ENCODE measurements around the gene ABCA8.
"Not testable (repeated sequence)": the region's sequence is repeated elsewhere in the genome, so short reads cannot be mapped to it uniquely, and the experiment has no call there.

The ABCA8 gene, protein sequence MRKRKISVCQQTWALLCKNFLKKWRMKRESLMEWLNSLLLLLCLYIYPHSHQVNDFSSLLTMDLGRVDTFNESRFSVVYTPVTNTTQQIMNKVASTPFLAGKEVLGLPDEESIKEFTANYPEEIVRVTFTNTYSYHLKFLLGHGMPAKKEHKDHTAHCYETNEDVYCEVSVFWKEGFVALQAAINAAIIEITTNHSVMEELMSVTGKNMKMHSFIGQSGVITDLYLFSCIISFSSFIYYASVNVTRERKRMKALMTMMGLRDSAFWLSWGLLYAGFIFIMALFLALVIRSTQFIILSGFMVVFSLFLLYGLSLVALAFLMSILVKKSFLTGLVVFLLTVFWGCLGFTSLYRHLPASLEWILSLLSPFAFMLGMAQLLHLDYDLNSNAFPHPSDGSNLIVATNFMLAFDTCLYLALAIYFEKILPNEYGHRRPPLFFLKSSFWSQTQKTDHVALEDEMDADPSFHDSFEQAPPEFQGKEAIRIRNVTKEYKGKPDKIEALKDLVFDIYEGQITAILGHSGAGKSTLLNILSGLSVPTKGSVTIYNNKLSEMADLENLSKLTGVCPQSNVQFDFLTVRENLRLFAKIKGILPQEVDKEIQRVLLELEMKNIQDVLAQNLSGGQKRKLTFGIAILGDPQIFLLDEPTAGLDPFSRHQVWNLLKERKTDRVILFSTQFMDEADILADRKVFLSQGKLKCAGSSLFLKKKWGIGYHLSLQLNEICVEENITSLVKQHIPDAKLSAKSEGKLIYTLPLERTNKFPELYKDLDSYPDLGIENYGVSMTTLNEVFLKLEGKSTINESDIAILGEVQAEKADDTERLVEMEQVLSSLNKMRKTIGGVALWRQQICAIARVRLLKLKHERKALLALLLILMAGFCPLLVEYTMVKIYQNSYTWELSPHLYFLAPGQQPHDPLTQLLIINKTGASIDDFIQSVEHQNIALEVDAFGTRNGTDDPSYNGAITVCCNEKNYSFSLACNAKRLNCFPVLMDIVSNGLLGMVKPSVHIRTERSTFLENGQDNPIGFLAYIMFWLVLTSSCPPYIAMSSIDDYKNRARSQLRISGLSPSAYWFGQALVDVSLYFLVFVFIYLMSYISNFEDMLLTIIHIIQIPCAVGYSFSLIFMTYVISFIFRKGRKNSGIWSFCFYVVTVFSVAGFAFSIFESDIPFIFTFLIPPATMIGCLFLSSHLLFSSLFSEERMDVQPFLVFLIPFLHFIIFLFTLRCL (N-terminal part only)

DNA sequence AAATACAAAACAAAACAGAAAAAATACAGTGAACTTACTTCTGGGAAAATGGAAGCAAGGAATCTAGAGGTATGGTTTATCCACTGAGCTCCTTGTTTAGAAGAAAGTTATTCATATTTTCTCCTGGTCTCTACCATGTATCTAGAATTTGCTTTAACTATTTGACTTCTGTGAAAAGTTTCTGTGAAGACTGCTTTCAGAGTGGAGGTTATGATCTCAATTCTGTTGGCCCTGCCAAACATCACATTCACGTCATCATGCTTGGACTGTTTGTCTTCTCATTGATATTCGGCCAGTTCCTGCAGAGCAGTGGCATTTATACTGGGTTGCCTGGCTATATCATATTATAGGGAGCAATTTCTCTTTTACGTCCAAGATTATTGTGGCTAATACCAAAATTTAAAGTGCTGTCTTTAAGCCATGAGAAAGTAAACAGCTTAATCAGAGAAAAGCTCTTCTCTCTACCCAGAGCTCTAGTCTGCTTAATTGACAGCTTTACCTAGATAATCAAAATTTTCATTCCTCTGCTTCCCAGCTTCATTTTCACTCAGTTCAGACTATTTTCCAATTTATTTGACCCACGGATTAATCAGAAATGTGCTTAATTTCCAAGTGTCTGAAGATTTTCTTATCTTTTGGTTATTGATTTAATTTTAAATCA is at the start of gene ABCA8:
TSS of gene ABCA8 (minus strand) at position 212 of the 661 bp plus-strand sequence. CDS start 13,358 bp downstream, outside the sequence.
- DNase-seq (ENCODE audit: extremely low read depth, low read depth): peak; percentile 2
- no peak within 1 kb of the TSS for H3K4me3 ChIP-seq (replicated peaks; ENCODE audit: low read depth, low read length)
- TF ChIP-seq CTCF (IDR thresholded peaks at IDR 0.05; ENCODE audit: low read depth, low read length, missing control alignments): no peak

- not testable (repeated sequence) for DNase-seq (ENCODE audit: extremely low read depth, low read depth); H3K4me3 ChIP-seq (replicated peaks; ENCODE audit: low read depth, low read length)
These were observed 49.6 kb upstream of the ABCA8 start for GRCh38 chr17:69004759-69005158.

- DNase-seq (ENCODE audit: extremely low read depth, low read depth); H3K4me3 ChIP-seq (replicated peaks; ENCODE audit: low read depth, low read length): not testable (repeated sequence)
These were observed 44.6 kb upstream of the ABCA8 start for GRCh38 chr17:68999743-69000142.

GRCh38 chr17:68993112-68993511 is 37.9 kb upstream of the ABCA8 start:
- TF ChIP-seq CTCF (IDR thresholded peaks at IDR 0.05; ENCODE audit: low read depth, low read length, missing control alignments): no peak
- no peak overlapping the region for H3K4me3 ChIP-seq (replicated peaks; ENCODE audit: low read depth, low read length)
- no peak for DNase-seq (ENCODE audit: extremely low read depth, low read depth)

GRCh38 chr17:68987966-68988365 is 32.8 kb upstream of the ABCA8 start:
- TF ChIP-seq CTCF (IDR thresholded peaks at IDR 0.05; ENCODE audit: low read depth, low read length, missing control alignments): no peak
- H3K4me3 ChIP-seq (replicated peaks; ENCODE audit: low read depth, low read length): no peak overlapping the region
- no peak for DNase-seq (ENCODE audit: extremely low read depth, low read depth)

DNA sequence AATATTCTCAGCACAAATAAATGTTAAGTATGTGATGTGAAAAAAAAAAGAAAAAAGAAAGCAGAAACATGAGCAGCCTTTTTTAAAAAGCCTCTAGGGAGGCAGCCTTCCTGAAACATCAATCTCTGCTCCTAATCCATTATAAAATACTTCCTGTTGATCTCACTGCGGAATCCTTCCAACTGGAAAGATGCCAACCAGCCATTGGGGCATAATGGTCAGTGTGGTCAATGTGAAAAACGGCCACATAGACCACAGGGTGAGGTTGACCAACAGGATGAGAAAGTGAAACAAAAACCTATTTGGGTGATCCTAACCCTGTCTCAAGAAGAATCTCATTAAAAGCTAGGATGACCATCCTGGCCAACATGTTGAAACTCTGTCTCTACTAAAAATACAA is 26.1 kb upstream of the ABCA8 start:
- H3K4me3 ChIP-seq (replicated peaks; ENCODE audit: low read depth, low read length): no peak overlapping the region
- peak; percentile 27 for DNase-seq (ENCODE audit: extremely low read depth, low read depth)
- TF ChIP-seq CTCF (IDR thresholded peaks at IDR 0.05; ENCODE audit: low read depth, low read length, missing control alignments): no peak

GRCh38 chr17:68973098-68973846 is 18.1 kb upstream of the ABCA8 start:
- TF ChIP-seq CTCF (IDR thresholded peaks at IDR 0.05; ENCODE audit: low read depth, low read length, missing control alignments): no peak
- no peak overlapping the region for H3K4me3 ChIP-seq (replicated peaks; ENCODE audit: low read depth, low read length)
- DNase-seq (ENCODE audit: extremely low read depth, low read depth): no peak
